Loucy (cell line): Measurements from ENCODE around the gene PACSIN1.

Experiments used
- EZH2phosphoT487 ChIP-seq: fragments of 200-600 bp; IDR thresholded peaks from 2 replicates; pipeline ENCODE4 v1.6.1; 2018; ENCODE audit warnings: antibody characterized with exemption, mild to moderate bottlenecking, moderate library complexity, borderline replicate concordance
- TF ChIP-seq, protein P1 (sequence below): fragments of 200-600 bp; sonication (generic); conservative IDR thresholded peaks from 2 replicates; pipeline ENCODE4 v1.5.1; 2014; ENCODE audit warnings: mild to moderate bottlenecking, antibody characterized with exemption, low read length

DNA sequence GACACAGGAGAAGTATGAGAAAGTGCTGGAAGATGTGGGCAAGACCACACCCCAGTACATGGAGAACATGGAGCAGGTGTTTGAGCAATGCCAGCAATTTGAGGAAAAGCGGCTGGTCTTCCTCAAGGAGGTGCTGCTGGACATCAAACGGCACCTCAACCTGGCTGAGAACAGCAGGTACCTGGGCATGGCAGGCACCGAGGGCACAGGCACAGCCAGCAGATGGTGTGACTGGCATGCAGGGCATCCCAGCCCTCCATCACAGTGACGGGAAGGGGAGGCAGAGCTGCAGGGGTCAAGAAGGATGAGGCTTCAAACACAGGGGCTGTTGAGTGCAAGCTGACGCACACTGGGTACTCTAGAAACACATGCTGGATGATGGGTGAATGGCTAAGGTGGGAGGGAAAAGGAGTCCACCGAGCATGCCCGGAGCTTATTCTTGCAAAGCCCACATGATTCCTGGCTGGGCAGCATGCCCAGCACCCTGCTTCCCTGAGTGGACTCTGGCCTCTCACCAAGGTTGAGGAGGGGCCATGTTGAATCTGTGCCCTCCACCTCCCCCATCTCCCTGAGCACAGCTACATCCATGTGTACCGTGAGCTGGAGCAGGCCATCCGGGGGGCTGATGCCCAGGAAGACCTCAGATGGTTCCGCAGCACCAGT, 63.9 kb downstream of the PACSIN1 start:
- TF ChIP-seq, protein P1, sequence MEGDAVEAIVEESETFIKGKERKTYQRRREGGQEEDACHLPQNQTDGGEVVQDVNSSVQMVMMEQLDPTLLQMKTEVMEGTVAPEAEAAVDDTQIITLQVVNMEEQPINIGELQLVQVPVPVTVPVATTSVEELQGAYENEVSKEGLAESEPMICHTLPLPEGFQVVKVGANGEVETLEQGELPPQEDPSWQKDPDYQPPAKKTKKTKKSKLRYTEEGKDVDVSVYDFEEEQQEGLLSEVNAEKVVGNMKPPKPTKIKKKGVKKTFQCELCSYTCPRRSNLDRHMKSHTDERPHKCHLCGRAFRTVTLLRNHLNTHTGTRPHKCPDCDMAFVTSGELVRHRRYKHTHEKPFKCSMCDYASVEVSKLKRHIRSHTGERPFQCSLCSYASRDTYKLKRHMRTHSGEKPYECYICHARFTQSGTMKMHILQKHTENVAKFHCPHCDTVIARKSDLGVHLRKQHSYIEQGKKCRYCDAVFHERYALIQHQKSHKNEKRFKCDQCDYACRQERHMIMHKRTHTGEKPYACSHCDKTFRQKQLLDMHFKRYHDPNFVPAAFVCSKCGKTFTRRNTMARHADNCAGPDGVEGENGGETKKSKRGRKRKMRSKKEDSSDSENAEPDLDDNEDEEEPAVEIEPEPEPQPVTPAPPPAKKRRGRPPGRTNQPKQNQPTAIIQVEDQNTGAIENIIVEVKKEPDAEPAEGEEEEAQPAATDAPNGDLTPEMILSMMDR: no peak
- no peak for TF ChIP-seq EZH2phosphoT487
